AG08395 (cell line): ENCODE results near the gene SARS2.
A peak's percentile ranks its signal among the peaks of the same experiment; 100 is the strongest.
"Not testable (repeated sequence)": the region's sequence is repeated elsewhere in the genome, so short reads cannot be mapped to it uniquely, and the experiment has no call there.

Source experiments
- DNase-seq: peaks from one replicate; pipeline ENCODE4 v3.0.0; 2012; ENCODE audit warnings: mixed read lengths, low spot score

SARS2 gene, protein sequence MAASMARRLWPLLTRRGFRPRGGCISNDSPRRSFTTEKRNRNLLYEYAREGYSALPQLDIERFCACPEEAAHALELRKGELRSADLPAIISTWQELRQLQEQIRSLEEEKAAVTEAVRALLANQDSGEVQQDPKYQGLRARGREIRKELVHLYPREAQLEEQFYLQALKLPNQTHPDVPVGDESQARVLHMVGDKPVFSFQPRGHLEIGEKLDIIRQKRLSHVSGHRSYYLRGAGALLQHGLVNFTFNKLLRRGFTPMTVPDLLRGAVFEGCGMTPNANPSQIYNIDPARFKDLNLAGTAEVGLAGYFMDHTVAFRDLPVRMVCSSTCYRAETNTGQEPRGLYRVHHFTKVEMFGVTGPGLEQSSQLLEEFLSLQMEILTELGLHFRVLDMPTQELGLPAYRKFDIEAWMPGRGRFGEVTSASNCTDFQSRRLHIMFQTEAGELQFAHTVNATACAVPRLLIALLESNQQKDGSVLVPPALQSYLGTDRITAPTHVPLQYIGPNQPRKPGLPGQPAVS

GRCh38 chr19:38929929-38930775 lies at the start of gene SARS2:
SARS2 (minus strand) TSS chr19:38930763; CDS start chr19:38930736, 27 bp downstream.
- DNase-seq: peak; percentile 99

DNA sequence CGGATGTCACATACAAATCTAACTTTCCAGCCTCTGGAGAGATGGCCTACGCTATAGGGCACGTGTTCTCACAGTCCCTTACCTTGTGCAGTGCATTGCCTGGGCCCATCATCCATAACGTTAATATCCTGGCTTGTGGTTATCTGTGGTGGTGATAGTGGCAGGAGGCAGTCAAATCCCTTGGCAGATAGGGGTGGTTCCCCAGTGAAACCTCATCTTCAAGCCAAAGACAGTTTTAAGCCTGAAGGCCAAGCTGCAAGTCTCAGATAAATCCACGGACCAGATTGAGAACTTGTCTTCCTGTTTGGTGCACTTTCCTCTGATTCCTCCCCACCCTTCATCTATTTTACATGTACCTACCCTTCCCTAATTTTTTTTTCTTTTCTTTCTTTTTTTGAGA lies 49.2 kb upstream of the SARS2 start:
- DNase-seq: no peak

- no peak for DNase-seq
Measured at GRCh38 chr19:38978326-38978689, 47.7 kb upstream of the SARS2 start.

DNA sequence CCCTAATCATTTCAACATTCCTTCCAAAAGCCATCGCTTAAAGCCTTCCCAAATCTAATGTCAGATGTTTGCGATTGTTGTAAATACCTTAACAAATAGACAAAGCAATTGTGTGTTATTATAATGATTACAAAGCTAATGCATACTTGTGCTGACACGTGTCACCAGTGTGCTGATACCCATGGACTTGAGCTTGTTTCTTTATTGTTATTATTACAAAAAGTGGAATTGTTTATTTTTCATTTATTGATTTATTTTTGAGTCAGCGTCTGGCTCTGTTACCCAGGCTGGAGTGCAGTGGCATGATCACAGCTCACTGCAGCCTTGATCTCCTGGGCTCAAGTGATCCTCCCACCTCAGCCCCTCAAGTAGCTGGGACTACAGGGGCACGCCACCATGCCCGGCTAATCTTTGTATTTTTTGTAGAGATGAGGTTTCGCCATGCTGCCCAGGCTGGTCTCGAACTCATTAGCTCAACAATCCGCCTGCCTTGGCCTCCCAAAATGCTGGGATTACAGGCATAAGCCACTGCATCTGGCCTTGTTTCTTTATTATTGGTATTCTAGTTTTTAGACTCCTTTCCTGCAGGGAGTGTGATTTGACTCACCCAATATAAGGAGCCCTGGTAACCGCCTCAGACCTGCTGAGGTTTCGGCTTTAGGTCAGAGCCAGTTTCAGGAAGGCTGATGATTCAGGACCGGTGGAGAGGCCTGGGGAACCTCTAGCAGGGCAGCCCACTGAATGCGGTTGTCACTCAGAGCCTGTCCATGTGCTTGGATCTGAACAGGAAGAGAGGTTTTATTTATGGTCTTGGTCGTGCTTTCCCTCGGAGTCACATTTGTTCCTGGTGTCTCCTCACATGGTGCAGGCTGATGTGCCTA lies 47.1 kb upstream of the SARS2 start:
- no peak for DNase-seq

- DNase-seq: no peak
Measured at GRCh38 chr19:38975861-38976271, 45.3 kb upstream of the SARS2 start.

DNA sequence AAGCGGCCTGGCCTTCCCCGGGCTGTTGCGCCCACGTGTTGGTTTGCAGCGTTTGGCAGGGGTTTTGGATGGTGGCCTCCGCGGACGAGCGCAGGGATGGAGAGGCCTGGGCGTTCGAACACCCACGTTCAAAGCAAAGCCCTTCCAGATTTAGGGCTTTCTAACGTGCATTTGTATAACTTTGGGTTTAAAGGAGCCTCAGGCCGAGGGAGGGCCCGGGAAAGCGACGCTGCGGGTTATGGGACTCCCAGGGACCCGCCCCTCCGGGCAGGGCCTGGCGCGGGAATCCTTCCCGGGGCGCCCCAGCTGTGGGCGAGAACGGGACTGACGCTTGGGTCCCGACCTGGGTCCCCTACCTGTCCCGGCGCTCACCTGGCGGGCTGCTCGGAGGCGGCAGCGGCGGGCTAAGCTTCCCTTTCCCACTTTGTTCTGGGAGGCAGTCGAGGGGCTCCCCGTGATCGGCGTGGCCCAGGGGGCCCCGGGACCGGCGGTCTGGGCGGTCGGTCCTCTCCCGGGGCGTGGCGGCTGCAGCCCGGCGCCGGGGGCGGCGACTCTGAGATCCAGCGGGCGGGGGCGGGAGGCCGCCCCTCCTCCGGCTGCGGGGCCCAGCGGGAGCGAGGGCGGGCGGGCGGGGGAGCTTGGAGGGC lies 44.8 kb upstream of the SARS2 start, which contains the start of gene FBXO17:
TSS of gene FBXO17 (minus strand) at position 529 of the 647 bp plus-strand sequence. CDS start 25,423 bp downstream, outside the sequence.
- DNase-seq: peak; percentile 72

DNA sequence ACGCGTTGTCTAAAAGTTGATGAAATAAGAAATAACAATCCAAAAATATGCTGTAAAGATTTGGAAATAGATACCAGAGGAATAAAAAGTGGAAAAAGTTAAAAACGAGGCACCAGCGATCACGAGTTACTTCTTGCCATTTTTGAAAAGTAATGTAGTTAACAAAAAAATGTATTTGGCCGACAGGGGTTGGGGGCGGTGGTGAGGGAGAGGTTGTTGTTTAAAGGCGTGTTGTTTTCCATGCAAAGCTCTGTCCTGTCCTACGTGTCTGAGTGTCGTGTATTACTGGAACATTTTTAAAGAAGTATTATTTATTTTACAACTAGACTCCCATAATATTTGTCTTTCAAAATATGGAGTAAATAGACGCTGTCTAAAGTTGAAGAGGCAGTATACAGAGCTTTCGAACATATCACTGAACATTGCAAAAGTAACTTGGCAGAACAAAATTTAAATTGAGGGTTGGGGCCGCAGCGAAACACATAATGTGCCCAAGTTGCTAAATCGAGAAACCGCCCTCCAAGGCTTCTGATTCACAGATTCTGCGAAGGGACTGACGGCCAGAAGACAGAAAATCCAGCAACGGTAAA lies 44.2 kb upstream of the SARS2 start:
- DNase-seq: no peak

- DNase-seq: no peak
Measured at GRCh38 chr19:38971672-38972071, 41.1 kb upstream of the SARS2 start.

- no peak for DNase-seq
Measured at GRCh38 chr19:38970664-38971532, 40.3 kb upstream of the SARS2 start.

DNA sequence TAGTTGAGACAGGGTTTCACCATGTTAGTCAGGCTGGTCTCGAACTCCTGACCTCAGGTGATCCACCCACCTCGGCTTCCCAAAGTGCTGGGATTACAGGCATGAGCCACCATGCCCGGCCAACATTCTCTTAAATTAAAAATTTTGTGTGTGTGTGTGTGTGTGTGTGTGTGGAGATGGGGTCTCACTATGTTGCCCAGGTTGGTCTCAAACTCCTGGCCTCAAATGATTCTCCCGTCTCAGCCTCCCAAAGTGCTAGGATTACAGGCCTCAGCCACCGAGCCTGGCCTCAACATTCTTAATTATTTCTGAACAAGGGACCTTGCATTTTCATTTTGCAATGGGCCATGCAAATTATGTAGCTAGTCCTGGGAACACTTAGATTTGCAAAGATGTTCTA lies 35.6 kb upstream of the SARS2 start:
- DNase-seq: not testable (repeated sequence)

DNA sequence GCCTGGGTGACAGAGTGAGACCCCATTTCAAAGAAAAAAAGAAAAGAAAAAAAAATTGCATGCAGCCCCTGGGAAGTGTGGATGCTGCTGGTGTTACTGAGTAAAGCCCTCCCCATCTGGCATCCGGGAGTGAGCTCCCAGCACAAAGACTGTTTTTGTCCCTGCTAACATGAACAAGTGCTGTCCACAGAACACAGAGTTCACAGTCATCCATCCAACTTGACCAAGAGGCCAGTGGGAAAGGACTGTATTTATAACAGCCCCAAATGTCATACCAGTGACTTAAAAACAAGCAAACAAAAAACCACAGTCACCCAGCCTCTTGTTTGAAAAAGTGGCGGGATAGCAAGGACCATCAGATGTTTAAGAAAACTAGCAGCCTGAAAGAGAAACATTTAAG lies 34.2 kb upstream of the SARS2 start:
- no peak for DNase-seq

DNA sequence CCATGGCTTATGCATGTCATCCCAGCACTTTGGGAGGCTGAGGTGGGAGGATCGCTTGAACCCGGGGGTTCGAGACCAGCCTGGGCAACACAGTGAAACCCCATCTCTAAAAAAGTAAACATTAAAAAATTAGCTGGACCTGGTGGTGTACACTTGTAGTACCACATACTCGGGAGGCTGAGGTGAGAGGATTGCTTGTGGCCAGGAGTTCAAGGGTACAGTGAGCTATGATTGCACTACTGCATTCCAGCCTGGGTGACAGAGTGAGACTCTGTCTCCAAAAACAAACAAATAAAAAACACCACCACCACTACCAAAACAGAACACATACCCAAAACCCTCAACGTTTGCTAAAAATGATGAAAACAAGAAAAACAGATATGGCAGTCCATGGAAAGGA lies 29.1 kb upstream of the SARS2 start:
- no peak for DNase-seq

- no peak for DNase-seq
Measured at GRCh38 chr19:38958301-38958700, 27.7 kb upstream of the SARS2 start.

DNA sequence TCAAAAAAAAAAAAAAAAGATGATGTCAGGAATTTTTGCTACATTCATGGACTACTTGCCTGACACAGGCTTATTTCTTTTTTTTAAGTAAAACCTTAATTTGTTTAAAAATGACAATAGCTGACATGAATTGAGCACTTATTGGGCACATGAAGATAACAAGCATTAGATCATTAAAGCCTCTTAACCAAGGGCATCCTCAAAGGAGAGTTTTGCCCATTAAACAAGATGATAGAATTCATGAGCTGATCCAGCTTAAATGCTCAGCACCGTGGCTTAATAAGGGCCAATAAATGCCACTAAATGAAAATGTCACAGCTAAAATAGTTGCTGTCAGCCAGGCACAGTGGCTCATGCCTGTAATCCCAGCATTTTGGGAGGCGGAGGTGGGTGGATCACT lies 25.7 kb upstream of the SARS2 start:
- no peak for DNase-seq

DNA sequence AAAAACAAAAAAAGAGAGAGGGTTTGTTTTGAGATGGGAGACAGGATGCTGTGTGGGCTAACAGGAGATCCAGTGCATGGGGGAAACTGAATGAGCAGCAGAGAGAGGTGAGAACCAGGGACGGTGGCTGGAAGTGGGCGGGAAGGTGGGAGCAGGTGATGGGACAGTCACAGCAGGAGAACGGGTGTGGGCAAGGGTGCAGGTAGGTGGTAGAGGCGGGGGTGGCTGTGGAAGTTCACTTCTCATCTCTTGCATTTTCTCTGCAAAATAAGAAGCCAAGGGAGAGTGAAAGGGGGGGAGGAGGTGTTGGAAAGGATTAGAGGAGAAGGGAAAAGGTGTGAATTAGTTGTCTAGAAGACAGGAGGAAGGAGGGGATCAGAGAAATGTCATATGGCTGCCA lies 23.1 kb upstream of the SARS2 start:
- no peak for DNase-seq

DNA sequence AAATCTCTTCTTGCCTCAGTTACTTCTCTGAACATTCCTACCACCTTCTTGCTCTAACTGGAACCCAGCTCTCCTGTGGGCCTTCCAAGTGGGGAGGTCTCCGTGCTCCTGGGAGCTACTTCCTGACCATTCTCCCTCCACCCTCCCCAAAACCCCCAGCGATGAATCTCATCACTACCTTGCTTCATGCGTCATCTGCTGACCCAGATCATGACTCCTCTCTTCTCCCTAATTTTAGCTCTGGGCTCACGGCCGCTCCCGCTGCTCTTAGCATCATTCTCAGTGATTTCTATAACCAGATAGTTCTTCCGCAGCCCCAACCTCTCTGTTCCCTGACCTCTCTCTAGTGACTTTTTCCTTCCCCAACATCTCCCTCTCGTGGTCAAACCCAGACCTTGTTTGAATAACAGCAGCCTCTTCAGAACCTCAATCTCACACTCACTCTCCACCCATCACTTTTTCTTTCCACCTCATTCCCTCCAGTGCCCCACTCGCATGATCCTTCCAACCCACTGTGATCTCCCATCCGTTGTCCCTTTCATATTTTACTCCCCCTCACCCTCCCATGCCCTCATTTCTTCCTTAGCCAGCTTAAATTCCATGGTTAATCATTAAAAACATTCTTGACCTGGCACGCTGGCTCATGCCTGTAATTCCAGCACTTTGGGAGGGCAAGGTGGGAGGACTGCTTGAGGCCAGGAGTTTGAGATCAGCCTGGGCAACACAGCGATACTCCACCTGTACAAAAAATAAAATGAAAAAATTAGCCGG lies 22.0 kb upstream of the SARS2 start:
- no peak for DNase-seq

GRCh38 chr19:38951187-38951586 lies 20.6 kb upstream of the SARS2 start:
- no peak for DNase-seq

GRCh38 chr19:38949580-38950367 lies 19.2 kb upstream of the SARS2 start:
- peak; percentile 77 for DNase-seq
